ENCODE measurements around the gene MAGI2. TPM values are rescaled to one million over a fixed set of nuclear protein-coding genes. Genes with fewer than 3 reads are reported as not detected.
"Not testable (repeated sequence)": the region's sequence is repeated elsewhere in the genome, so short reads cannot be mapped to it uniquely, and the experiment has no call there.

MAGI2 gene
- total RNA-seq, 1 experiment from 2014 or later: 1.1 TPM

DNA sequence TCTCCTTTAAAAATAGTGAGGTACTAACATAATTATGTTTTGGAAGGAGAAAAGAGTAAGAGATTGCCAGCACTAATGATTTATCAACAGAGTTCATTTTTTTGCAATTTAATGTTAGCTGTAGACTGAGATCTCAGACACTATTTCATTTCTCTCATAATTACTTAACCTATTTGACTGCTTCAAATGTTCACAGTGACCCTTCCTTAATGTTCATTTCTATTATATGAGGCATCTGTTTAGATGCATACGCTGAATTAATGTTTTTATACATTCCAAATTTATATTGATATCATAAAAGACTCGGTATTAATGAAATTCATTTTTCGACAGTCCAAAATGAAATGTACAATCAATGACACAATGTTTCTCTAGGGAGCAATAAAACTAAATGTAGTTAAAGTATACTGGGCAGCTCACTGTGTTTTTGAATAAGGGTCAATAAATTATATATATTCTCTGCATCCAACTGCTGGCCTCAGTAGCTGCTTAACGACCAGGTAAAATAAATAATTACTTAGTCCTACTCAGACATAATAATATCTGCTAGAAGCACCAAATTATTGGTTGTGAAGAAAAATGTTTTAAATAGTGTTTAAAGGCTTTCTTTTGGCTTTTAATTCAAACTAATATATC lies 373.4 kb downstream of the MAGI2 start:
- DNase-seq (ENCODE audit: extremely low read depth, low read depth): no peak

- no peak for DNase-seq (ENCODE audit: extremely low read depth, low read depth)
Measured at GRCh38 chr7:79078273-79078672, 375.2 kb downstream of the MAGI2 start.

DNA sequence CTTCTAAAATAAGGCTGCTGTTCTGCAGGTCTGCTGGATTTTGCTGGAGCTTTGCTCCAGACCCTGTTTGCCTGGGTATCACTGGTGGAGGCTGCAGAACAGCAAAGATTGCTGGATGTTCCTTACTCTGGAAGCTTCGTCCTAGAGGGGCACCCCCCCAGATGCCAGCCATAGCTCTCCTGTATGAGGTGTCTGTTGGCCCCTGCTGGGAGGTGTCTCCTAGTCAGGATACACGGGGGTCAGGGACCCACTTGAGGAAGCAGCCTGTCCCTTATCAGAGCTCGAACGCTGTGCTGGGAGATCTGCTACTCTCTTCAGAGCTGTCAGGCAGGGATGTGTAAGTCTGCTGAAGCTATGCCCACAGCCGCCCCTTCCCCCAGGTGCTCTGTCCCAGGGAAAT lies 382.3 kb downstream of the MAGI2 start:
- not testable (repeated sequence) for DNase-seq (ENCODE audit: extremely low read depth, low read depth)

DNA sequence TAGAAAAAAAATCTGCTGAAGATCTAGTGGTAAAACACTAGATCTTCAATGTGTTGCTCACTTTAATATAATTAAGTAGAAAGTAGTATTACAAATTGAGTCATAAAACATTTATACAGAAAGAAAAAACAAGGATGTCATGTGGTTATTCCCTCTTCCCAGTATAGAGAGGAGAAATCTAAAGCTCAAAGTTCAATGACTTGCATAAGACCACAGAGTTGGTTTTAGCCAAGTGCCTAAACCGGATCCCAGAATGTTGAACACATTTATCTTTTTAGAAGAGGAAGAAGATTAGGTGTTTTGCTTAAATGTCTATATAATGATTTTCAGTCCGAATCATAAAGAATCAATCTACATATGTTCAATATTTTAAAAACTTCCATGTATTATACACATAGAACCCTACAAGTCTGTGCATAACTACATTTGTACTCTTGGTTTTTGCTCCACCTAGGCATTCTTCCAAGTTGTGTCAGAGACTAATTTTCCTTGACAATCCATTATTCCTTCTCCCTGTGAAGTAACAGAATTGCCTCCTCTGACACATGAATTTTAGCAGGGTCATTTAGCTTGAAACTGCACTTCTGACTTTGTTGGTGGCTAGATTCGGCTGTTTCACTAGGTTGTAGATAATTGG lies 389.2 kb downstream of the MAGI2 start:
- DNase-seq (ENCODE audit: extremely low read depth, low read depth): no peak

- no peak for DNase-seq (ENCODE audit: extremely low read depth, low read depth)
Measured at GRCh38 chr7:79063019-79063698, 390.3 kb downstream of the MAGI2 start.

GRCh38 chr7:79060498-79060897 lies 393.0 kb downstream of the MAGI2 start:
- DNase-seq (ENCODE audit: extremely low read depth, low read depth): no peak

- DNase-seq (ENCODE audit: extremely low read depth, low read depth): no peak
Measured at GRCh38 chr7:79055722-79056415, 397.6 kb downstream of the MAGI2 start.

GRCh38 chr7:79051915-79052314 lies 401.6 kb downstream of the MAGI2 start:
- no peak for DNase-seq (ENCODE audit: extremely low read depth, low read depth)

- DNase-seq (ENCODE audit: extremely low read depth, low read depth): no peak
Measured at GRCh38 chr7:79050603-79051002, 402.9 kb downstream of the MAGI2 start.

DNA sequence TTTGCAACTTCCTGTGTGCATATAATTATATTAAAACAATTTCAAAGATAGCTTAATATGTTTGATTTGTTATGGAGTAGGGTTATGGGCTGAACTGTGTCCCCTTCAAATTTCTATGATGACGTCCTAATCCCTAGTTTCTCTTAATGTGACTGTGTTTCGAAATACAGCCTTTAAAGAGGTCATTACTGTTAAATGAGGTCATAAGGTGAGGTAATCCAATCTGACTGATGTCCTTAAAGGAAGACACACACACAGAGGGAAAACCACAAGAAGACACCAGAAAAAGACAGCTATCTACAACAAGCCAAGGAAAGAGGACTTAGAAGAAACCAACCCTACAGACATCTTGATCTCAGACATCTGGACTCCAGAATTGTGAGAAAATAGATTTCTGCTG lies 407.4 kb downstream of the MAGI2 start:
- DNase-seq (ENCODE audit: extremely low read depth, low read depth): no peak

- DNase-seq (ENCODE audit: extremely low read depth, low read depth): no peak
Measured at GRCh38 chr7:79037001-79037400, 416.5 kb downstream of the MAGI2 start.

GRCh38 chr7:79036356-79036755 lies 417.1 kb downstream of the MAGI2 start:
- DNase-seq (ENCODE audit: extremely low read depth, low read depth): no peak

DNA sequence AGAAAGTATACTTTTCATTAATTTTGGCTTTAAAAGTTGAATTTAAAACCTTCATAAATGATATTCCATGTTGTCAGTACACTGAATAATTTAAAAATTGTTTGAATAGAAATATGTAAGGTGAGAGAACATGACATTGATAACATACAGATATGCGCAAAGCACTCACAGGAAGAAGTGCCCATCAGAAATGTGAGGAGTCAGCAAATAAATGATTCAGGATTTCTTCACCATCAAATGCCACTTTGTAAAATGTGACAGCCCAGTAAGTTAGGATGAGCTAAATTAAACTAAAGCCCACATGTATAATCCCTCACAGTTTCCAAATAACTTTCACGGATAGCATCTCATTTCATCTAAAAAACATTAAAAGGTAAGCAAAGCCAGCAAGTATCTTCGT lies 417.6 kb downstream of the MAGI2 start:
- DNase-seq (ENCODE audit: extremely low read depth, low read depth): no peak

GRCh38 chr7:79034730-79035129 lies 418.7 kb downstream of the MAGI2 start:
- DNase-seq (ENCODE audit: extremely low read depth, low read depth): no peak

- DNase-seq (ENCODE audit: extremely low read depth, low read depth): not testable (repeated sequence)
Measured at GRCh38 chr7:79019711-79020110, 433.8 kb downstream of the MAGI2 start.

DNA sequence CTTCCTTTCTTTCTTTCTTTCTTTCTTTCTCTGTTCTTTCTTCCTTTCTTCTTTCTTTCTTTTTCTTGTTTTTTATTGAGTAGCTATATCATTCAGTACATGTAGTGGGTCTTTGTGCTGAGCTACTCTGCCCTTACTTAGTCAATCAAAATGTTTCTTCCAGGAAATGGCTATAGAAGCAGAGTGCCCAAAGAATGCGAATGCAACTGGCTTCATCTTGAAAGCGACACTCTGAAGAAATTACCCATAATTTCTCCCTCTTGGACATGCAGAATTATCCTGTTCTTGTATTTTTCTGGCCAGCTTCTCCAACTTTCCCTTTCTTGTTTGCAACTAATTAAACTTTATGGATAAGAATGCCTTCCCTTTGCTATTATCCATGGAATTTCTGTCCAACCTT lies 441.5 kb downstream of the MAGI2 start:
- DNase-seq (ENCODE audit: extremely low read depth, low read depth): no peak

DNA sequence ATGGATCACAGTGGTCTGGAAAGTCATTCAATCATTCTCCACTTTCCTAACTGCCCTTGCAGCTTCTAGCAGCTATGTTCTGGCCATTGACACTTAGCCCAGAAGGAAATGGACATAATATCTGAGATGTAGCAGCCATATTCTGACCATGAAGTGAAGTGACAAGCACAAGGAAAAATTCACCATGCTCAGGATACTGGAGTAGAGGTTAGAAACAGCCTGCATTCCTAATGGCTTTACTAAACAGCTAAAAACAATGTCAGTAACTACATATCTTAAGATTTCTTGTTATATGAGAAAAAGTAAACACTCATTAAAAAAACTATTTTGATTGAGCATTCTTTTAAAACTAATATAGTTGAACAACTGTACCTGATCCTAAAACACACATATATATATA lies 443.8 kb downstream of the MAGI2 start:
- DNase-seq (ENCODE audit: extremely low read depth, low read depth): no peak

GRCh38 chr7:79008786-79009185 lies 444.7 kb downstream of the MAGI2 start:
- DNase-seq (ENCODE audit: extremely low read depth, low read depth): no peak

- DNase-seq (ENCODE audit: extremely low read depth, low read depth): no peak
Measured at GRCh38 chr7:78996013-78996412, 457.5 kb downstream of the MAGI2 start.

DNA sequence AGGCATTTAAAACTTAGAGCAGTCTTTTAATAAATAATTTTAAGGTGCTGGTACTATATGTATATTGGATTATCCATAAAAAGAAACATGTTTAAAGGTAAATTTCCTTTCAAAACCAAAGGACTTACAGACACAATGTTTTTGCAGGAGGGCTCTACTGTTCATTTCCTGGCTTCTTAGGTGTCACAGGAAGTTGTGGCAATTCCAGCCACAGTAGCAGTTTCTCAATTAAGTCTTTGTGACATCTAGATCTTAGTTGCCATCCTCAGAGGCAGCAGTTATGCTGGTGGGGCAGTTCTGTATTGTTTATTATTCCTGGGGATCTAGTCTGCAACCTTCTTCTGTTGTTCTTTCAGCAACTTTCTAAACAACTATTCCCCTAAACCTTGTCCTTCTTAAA lies 460.1 kb downstream of the MAGI2 start:
- DNase-seq (ENCODE audit: extremely low read depth, low read depth): no peak

DNA sequence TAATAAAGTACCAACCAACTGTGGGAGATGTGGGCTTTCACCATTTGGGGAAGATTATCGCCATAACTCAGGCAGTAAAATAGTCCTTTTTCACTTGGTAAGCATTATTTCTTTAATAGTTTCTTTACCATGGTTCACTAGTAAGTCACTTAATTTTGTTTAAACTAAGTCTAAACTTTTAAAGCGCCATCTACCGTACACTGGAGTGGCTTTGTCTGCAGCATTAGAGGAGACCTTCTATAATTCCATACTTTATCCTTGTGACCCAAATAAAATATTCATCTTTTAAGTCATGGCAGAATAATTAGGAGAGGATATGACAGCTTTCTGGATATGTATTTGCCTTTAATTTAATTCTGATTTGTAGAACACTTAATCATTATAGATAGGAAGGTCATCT lies 468.0 kb downstream of the MAGI2 start:
- DNase-seq (ENCODE audit: extremely low read depth, low read depth): no peak

DNA sequence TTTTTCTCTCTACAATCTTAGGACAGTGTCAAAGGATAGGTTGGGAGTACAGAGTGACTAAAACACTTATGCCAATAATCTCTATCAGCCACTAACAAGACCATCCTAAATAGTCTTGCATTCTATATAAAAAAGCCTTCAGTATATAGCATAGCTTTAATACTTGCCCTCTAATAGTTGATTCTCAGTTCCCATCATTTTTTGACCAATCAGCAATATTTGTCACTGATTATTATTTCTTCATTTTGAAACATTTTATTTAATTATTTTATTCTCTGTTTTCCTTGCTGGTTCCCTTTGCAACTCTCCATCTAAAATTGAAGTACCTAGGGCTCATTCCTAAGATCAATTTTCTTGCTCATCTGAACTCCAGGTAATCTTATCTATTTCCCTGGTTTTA lies 470.0 kb downstream of the MAGI2 start:
- no peak for DNase-seq (ENCODE audit: extremely low read depth, low read depth)

Data from NCI-H460 (cell line).